NB4 (cell line): ENCODE data around the gene SRCAP.

Experiments
- CTCF ChIP-seq: IDR thresholded peaks from one replicate; pipeline ENCODE4 v1.5.1; 2012; ENCODE audit warnings: low read depth, low read length
- POLR2A ChIP-seq: IDR thresholded peaks from 2 replicates; pipeline ENCODE4 v1.6.1; 2011; ENCODE audit warnings: mild to moderate bottlenecking; ENCODE audit not compliant: insufficient read length; ENCODE audit errors: extremely low read depth

- TF ChIP-seq CTCF, result no peak
- TF ChIP-seq POLR2A, result no peak
Measured at GRCh38 chr16:30691907-30692306, 7.1 kb upstream of the SRCAP start.
